H1 (cell line): ENCODE results near the gene PUS3. TPM values are rescaled to one million over a fixed set of nuclear protein-coding genes. Genes with fewer than 3 reads are reported as not detected.

ENCODE experiments used
- ATF2 ChIP-seq: IDR thresholded peaks from 2 replicates; pipeline ENCODE4 v1.6.1; 2012; ENCODE audit warnings: low read length, inconsistent platforms
- CBX8 ChIP-seq: fragments of 300-800, 300-1000 bp; sonication (generic); IDR thresholded peaks from 2 replicates; pipeline ENCODE4 v1.7.1; 2016; ENCODE audit warnings: low read depth, low read length, borderline replicate concordance
- JUND ChIP-seq: IDR thresholded peaks from 2 replicates; pipeline ENCODE4 v1.6.1; 2011; ENCODE audit warnings: mild to moderate bottlenecking, improper control_type of control experiment, low read length
- PHF8 ChIP-seq: fragments of 200-600 bp; sonication (generic); conservative IDR thresholded peaks from 2 replicates; pipeline ENCODE4 v1.7.1; 2012; ENCODE audit warnings: low read depth, mild to moderate bottlenecking, inconsistent platforms, low read length, moderate library complexity
- POLR2AphosphoS5 ChIP-seq: IDR thresholded peaks from 2 replicates; pipeline ENCODE4 v1.6.1; 2011; ENCODE audit warnings: low read depth, low read length
- SAP30 ChIP-seq: fragments of 300-600 bp; sonication (generic); IDR thresholded peaks from 2 replicates; pipeline ENCODE4 v1.7.1; 2012; ENCODE audit warnings: low read length, moderate library complexity, mild to moderate bottlenecking, inconsistent platforms; ENCODE audit not compliant: insufficient read depth, insufficient replicate concordance
- TCF12 ChIP-seq: IDR thresholded peaks from 2 replicates; pipeline ENCODE4 v1.6.1; 2011; ENCODE audit warnings: low read depth, mild to moderate bottlenecking, low read length
- polyA plus RNA-seq, 7 experiments: library from polyadenylated mRNA; depleted of rRNA in 3 of 7; stranded (reverse) in 5 of 7; unstranded in 2 of 7; fragments of >200 nt in 5 of 7; fragments of 200-250 nt in 2 of 7; gene quantifications; 1 replicate in 5 of 7; 2 replicates in 1 of 7; 4 replicates in 1 of 7; pipeline versions ENCODE4 v1.2.1 to v1.2.3, GENCODE V29; 2011 to 2013; ENCODE audit warnings: missing spikeins in 2 of 7, mixed read lengths in 2 of 7
- total RNA-seq: library from RNA; stranded (reverse); fragmentation: NEBNext Ultra II Directional; extraction: Animal tissue kit (Norgen Biotek cat#: 25700); gene quantifications from 2 replicates; pipeline ENCODE4 v1.2.1, GENCODE V29; 2021
- TF ChIP-seq, protein P1 (sequence below): fragments of 300-600 bp; sonication (generic); IDR thresholded peaks from 2 replicates; pipeline ENCODE4 v1.7.1; 2012; ENCODE audit warnings: low read length, moderate library complexity, mild to moderate bottlenecking, inconsistent platforms; ENCODE audit not compliant: insufficient replicate concordance

PUS3 gene
- total and polyA plus RNA-seq, 2 of the 8 experiments (the other 6 are each of a cell fraction or from before 2014, with no cell fraction given) = 8.7 to 22.6 TPM

GRCh38 chr11:125873881-125874555 is 29.0 kb downstream of the PUS3 start (continued):
- no peak for TF ChIP-seq POLR2AphosphoS5
- no peak for TF ChIP-seq CBX8
- TF ChIP-seq ATF2 = no peak
- no peak for TF ChIP-seq JUND
- no peak for TF ChIP-seq SAP30
- TF ChIP-seq, protein P1, sequence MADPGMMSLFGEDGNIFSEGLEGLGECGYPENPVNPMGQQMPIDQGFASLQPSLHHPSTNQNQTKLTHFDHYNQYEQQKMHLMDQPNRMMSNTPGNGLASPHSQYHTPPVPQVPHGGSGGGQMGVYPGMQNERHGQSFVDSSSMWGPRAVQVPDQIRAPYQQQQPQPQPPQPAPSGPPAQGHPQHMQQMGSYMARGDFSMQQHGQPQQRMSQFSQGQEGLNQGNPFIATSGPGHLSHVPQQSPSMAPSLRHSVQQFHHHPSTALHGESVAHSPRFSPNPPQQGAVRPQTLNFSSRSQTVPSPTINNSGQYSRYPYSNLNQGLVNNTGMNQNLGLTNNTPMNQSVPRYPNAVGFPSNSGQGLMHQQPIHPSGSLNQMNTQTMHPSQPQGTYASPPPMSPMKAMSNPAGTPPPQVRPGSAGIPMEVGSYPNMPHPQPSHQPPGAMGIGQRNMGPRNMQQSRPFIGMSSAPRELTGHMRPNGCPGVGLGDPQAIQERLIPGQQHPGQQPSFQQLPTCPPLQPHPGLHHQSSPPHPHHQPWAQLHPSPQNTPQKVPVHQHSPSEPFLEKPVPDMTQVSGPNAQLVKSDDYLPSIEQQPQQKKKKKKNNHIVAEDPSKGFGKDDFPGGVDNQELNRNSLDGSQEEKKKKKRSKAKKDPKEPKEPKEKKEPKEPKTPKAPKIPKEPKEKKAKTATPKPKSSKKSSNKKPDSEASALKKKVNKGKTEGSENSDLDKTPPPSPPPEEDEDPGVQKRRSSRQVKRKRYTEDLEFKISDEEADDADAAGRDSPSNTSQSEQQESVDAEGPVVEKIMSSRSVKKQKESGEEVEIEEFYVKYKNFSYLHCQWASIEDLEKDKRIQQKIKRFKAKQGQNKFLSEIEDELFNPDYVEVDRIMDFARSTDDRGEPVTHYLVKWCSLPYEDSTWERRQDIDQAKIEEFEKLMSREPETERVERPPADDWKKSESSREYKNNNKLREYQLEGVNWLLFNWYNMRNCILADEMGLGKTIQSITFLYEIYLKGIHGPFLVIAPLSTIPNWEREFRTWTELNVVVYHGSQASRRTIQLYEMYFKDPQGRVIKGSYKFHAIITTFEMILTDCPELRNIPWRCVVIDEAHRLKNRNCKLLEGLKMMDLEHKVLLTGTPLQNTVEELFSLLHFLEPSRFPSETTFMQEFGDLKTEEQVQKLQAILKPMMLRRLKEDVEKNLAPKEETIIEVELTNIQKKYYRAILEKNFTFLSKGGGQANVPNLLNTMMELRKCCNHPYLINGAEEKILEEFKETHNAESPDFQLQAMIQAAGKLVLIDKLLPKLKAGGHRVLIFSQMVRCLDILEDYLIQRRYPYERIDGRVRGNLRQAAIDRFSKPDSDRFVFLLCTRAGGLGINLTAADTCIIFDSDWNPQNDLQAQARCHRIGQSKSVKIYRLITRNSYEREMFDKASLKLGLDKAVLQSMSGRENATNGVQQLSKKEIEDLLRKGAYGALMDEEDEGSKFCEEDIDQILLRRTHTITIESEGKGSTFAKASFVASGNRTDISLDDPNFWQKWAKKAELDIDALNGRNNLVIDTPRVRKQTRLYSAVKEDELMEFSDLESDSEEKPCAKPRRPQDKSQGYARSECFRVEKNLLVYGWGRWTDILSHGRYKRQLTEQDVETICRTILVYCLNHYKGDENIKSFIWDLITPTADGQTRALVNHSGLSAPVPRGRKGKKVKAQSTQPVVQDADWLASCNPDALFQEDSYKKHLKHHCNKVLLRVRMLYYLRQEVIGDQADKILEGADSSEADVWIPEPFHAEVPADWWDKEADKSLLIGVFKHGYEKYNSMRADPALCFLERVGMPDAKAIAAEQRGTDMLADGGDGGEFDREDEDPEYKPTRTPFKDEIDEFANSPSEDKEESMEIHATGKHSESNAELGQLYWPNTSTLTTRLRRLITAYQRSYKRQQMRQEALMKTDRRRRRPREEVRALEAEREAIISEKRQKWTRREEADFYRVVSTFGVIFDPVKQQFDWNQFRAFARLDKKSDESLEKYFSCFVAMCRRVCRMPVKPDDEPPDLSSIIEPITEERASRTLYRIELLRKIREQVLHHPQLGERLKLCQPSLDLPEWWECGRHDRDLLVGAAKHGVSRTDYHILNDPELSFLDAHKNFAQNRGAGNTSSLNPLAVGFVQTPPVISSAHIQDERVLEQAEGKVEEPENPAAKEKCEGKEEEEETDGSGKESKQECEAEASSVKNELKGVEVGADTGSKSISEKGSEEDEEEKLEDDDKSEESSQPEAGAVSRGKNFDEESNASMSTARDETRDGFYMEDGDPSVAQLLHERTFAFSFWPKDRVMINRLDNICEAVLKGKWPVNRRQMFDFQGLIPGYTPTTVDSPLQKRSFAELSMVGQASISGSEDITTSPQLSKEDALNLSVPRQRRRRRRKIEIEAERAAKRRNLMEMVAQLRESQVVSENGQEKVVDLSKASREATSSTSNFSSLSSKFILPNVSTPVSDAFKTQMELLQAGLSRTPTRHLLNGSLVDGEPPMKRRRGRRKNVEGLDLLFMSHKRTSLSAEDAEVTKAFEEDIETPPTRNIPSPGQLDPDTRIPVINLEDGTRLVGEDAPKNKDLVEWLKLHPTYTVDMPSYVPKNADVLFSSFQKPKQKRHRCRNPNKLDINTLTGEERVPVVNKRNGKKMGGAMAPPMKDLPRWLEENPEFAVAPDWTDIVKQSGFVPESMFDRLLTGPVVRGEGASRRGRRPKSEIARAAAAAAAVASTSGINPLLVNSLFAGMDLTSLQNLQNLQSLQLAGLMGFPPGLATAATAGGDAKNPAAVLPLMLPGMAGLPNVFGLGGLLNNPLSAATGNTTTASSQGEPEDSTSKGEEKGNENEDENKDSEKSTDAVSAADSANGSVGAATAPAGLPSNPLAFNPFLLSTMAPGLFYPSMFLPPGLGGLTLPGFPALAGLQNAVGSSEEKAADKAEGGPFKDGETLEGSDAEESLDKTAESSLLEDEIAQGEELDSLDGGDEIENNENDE = no peak
- no peak for TF ChIP-seq PHF8
- TF ChIP-seq TCF12 = no peak
